MM.1S (cell line): ENCODE measurements around the gene SNX5.

Experiments
- DNase-seq: peaks from one replicate; pipeline ENCODE4 v3.0.0-alpha.2; 2015
- H2AFZ ChIP-seq: fragments of 300-600 bp; sonication (generic); 2 replicates; pipeline ENCODE4 v1.6.0; 2016; ENCODE audit warnings: antibody characterized with exemption, low read length
- H3F3A ChIP-seq: fragments of 300-600 bp; sonication (generic); 2 replicates; pipeline ENCODE4 v1.6.1; 2016; ENCODE audit warnings: mild to moderate bottlenecking, antibody characterized with exemption, low read length, moderate library complexity, mixed read lengths; ENCODE audit not compliant: insufficient read depth
- H3K27ac ChIP-seq: fragments of 300-600 bp; sonication (generic); 2 replicates; pipeline ENCODE4 v1.5.1; 2016; ENCODE audit warnings: mild to moderate bottlenecking, low read length
- H3K27me3 ChIP-seq: fragments of 300-600 bp; sonication (generic); replicated peaks from 2 replicates; pipeline ENCODE4 v1.6.0; 2016; ENCODE audit warnings: low read length; ENCODE audit not compliant: insufficient read depth
- H3K36me3 ChIP-seq: fragments of 300-600 bp; sonication (generic); replicated peaks from 2 replicates; pipeline ENCODE4 v1.6.1; 2016; ENCODE audit warnings: mild to moderate bottlenecking, low read length, mixed read lengths; ENCODE audit not compliant: insufficient read depth
- H3K4me1 ChIP-seq: fragments of 300-600 bp; sonication (generic); 2 replicates; pipeline ENCODE4 v1.6.1; 2016; ENCODE audit warnings: low read length, mixed read lengths
- H3K4me2 ChIP-seq: fragments of 300-600 bp; sonication (generic); 2 replicates; pipeline ENCODE4 v1.6.0; 2016; ENCODE audit warnings: low read depth, low read length
- H3K4me3 ChIP-seq: fragments of 300-600 bp; sonication (generic); 2 replicates; pipeline ENCODE4 v1.5.1; 2016; ENCODE audit warnings: low read length, mixed read lengths
- H3K79me2 ChIP-seq: fragments of 300-600 bp; sonication (generic); 2 replicates; pipeline ENCODE4 v1.6.1; 2016; ENCODE audit warnings: mixed run types, low read length, mixed read lengths
- H3K9ac ChIP-seq: fragments of 300-600 bp; sonication (generic); 2 replicates; pipeline ENCODE4 v1.6.1; 2016; ENCODE audit warnings: low read length, mixed read lengths
- H3K9me2 ChIP-seq: fragments of 300-600 bp; sonication (generic); replicated peaks from 2 replicates; pipeline ENCODE4 v1.6.1; 2016; ENCODE audit warnings: mild to moderate bottlenecking, low read length, mixed read lengths; ENCODE audit not compliant: insufficient read depth
- H3K9me3 ChIP-seq: fragments of 300-600 bp; sonication (generic); replicated peaks from 2 replicates; pipeline ENCODE4 v1.6.1; 2016; ENCODE audit warnings: mild to moderate bottlenecking, low read length, mixed read lengths; ENCODE audit not compliant: insufficient read depth
- H4K20me1 ChIP-seq: fragments of 300-600 bp; sonication (generic); 2 replicates; pipeline ENCODE4 v1.6.1; 2016; ENCODE audit warnings: mild to moderate bottlenecking, low read length, moderate library complexity, mixed read lengths; ENCODE audit not compliant: insufficient read depth
- CTCF ChIP-seq: fragments of 300-600 bp; sonication (generic); IDR thresholded peaks from 2 replicates; pipeline ENCODE4 v1.5.1; 2016; ENCODE audit warnings: antibody characterized with exemption, low read length, mixed read lengths
- EZH2 ChIP-seq: fragments of 300-600 bp; sonication (generic); optimal IDR thresholded peaks from 2 replicates; pipeline ENCODE3; 2017; ENCODE audit warnings: low read depth, mild to moderate bottlenecking, antibody characterized with exemption, low read length, mixed read lengths
- EZH2phosphoT487 ChIP-seq: fragments of 300-600 bp; sonication (generic); IDR thresholded peaks from 2 replicates; pipeline ENCODE4 v1.6.1; 2018; ENCODE audit warnings: antibody characterized with exemption, low read length

SNX5 gene

GRCh38 chr20:17936761-17937732 lies 31.5 kb downstream of the SNX5 start:
- H2AFZ ChIP-seq, result no peak overlapping the region
- no peak overlapping the region for H3K9ac ChIP-seq
- H3K9me2 ChIP-seq, result no peaks in the 10 kb centered on the region
- H3K79me2 ChIP-seq, result no peaks in the 10 kb centered on the region
- no peak for DNase-seq
- H3K4me1 ChIP-seq, result no peaks in the 10 kb centered on the region
- H3F3A ChIP-seq, result peaks cover 29% of the 10 kb centered on the region
- H3K27me3 ChIP-seq, result no peaks in the 10 kb centered on the region
- H3K36me3 ChIP-seq, result no peaks in the 10 kb centered on the region
- no peak for TF ChIP-seq EZH2phosphoT487
- TF ChIP-seq EZH2, result no peak
- no peak for TF ChIP-seq CTCF
- no peaks in the 10 kb centered on the region for H4K20me1 ChIP-seq
- H3K4me2 ChIP-seq, result no peak overlapping the region
- H3K9me3 ChIP-seq, result no peaks in the 10 kb centered on the region
- H3K27ac ChIP-seq, result no peak overlapping the region
- H3K4me3 ChIP-seq, result no peak overlapping the region

- Histone ChIP-seq H3K36me3 (no peaks in the 10 kb centered on the region), H3K9me2 (no peaks in the 10 kb centered on the region), H3K27ac (no peak overlapping the region), H3K27me3 (no peaks in the 10 kb centered on the region), H3K9ac (no peak overlapping the region), H3K4me2 (no peak overlapping the region), H3K79me2 (no peaks in the 10 kb centered on the region), H3F3A (peaks cover 24% of the 10 kb centered on the region), H2AFZ (no peak overlapping the region), H3K4me1 (no peaks in the 10 kb centered on the region), H3K4me3 (no peak overlapping the region), H4K20me1 (no peaks in the 10 kb centered on the region), H3K9me3 (no peaks in the 10 kb centered on the region)
- DNase-seq, result no peak
- TF ChIP-seq EZH2 (no peak), CTCF (no peak), EZH2phosphoT487 (no peak)
Measured at GRCh38 chr20:17936286-17936760, 32.3 kb downstream of the SNX5 start.

- Histone ChIP-seq H3K27me3 (no peaks in the 10 kb centered on the region), H3K9me3 (no peaks in the 10 kb centered on the region), H3K9me2 (no peaks in the 10 kb centered on the region), H3K4me3 (no peak overlapping the region), H3K79me2 (no peaks in the 10 kb centered on the region), H3K36me3 (no peaks in the 10 kb centered on the region), H2AFZ (no peak overlapping the region), H4K20me1 (no peaks in the 10 kb centered on the region), H3K4me2 (no peak overlapping the region), H3K4me1 (no peaks in the 10 kb centered on the region), H3K27ac (no peak overlapping the region), H3F3A (peaks cover 21% of the 10 kb centered on the region), H3K9ac (no peak overlapping the region)
- no peak for DNase-seq
- TF ChIP-seq EZH2phosphoT487, result no peak
- TF ChIP-seq EZH2, result no peak
- TF ChIP-seq CTCF, result no peak
Measured at GRCh38 chr20:17935761-17936160, 32.8 kb downstream of the SNX5 start.
